ENCODE results near the gene SLC22A23.

SLC22A23 gene

DNA sequence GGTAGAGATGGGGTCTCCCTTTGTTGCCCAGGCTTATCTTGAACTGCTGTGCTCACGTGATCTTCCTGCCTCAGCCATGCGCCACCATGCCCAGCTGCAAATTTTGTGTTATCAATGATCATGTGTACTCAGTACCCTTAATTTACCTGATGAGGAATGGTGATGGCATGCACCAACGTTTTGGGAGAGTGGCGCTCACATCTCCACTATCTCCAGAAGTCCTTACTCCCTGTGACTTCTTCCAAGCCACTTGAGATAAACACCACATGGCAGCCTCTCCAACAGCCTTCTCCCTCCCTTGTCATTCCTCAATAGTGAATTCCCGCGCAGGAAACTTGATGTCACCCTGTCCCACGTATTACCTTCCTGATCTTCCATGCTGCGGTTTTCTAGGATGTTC, 140.0 kb downstream of the SLC22A23 start:
- DNase-seq (ENCODE audit: low spot score), result no peak

DNA sequence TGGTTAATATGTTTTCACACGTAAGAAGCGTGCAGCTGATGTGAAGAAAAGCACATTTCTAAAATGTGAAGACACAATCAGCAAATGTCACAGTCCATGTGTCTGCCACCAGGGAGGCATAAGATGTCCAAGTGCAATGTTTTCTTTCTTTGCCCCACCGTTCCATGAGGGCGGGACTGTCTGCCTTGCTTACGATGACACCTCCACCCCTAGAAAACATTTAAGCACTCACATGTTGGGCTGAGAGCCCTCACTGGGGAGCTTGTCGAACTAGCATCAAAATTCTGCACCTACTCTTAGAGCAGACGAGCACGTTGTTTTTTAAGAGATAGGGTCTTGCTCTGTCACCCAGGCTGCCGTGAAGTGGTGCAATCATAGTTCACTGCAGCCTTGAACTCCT, 140.5 kb downstream of the SLC22A23 start:
- DNase-seq (ENCODE audit: low spot score), result no peak

GRCh38 chr6:3315841-3316240, 141.0 kb downstream of the SLC22A23 start:
- no peak for DNase-seq (ENCODE audit: low spot score)

DNA sequence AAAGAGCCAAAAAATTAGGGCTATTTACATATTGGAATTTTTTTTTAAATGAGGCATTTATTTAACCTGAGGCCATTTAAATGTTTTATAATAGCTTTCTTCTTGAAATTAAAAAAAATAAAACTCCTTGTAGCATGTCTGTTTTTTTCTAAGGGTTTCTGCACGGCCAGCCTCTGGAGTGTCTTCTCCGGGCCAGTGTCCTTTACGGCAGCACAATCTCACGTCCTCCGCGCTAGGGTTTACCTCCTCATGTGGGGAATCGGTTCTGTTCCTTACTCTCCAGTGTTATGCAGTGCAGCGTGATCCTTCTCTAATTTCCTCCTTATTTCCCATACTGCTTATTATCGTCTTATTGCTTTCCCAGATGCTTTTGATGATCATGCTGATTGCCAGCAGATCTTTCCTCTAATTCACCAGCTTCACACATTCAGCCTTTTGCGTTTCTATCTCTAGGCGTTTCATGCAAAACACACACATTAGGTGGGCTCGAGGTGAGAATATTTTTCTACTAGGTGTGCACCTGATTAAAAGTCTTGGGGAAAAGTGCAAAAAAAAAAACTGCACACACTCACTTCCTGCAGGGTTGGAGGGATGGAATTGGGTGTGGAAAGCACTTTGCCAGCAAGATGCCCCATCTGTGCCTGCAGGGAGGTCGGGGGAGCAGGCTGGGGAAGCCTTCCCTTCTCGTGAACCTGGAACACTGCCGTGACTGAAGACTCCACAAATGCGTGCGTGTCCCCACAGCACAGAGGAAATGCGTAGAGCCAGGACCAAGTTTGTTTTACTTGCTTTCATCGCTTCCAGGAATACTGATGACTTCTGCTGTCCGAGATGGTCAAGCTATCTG, 142.0 kb downstream of the SLC22A23 start:
- DNase-seq (ENCODE audit: low spot score), result no peak

DNA sequence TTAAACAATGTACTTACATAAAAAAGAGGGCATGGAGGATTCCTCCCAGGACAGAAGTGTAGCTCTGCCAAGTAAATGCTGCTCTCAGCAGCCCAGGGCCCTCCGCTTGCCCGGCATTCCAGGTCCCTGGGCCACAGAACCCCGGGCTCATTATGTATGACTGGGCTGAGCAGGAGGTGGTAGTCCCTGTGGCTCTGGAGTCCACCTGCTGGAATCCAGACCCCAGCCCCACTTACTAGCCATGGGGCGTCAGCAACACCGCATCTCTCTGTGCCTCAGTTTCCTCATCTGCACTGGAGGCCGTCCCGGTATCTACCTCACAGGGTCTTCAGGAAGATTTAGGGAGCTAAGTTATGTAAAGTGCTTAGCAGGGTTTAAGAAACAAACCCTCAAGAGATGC, 142.7 kb downstream of the SLC22A23 start:
- no peak for DNase-seq (ENCODE audit: low spot score)

GRCh38 chr6:3312604-3313231, 144.1 kb downstream of the SLC22A23 start:
- DNase-seq (ENCODE audit: low spot score), result no peak

- DNase-seq (ENCODE audit: low spot score), result no peak
Measured at GRCh38 chr6:3311826-3312225, 145.0 kb downstream of the SLC22A23 start.

DNA sequence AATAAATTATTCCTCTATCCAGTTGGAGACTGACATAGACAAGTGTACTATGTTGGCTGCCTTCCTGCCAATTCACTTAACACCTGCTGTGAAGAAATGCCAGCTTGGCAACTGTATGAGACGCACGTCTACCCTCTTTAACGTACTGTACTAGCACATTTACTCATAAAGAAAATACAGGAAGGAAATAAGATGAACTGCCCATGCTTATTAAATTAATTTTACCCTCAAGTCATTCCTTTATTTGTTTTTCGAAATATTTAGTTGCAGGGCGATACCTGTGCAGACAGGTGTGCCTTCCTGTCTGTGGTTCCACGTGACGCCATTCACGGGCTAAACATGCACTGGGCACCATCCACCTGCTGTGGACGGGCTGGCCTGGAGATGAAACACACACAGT, 146.1 kb downstream of the SLC22A23 start:
- no peak for DNase-seq (ENCODE audit: low spot score)

GRCh38 chr6:3310051-3310448, 146.8 kb downstream of the SLC22A23 start:
- DNase-seq (ENCODE audit: low spot score), result no peak

GRCh38 chr6:3309391-3310050, 147.3 kb downstream of the SLC22A23 start:
- no peak for DNase-seq (ENCODE audit: low spot score)

GRCh38 chr6:3308106-3308505, 148.7 kb downstream of the SLC22A23 start:
- DNase-seq (ENCODE audit: low spot score), result no peak

- no peak for DNase-seq (ENCODE audit: low spot score)
Measured at GRCh38 chr6:3307436-3307835, 149.4 kb downstream of the SLC22A23 start.

GRCh38 chr6:3306848-3307247, 150.0 kb downstream of the SLC22A23 start:
- DNase-seq (ENCODE audit: low spot score), result no peak

DNA sequence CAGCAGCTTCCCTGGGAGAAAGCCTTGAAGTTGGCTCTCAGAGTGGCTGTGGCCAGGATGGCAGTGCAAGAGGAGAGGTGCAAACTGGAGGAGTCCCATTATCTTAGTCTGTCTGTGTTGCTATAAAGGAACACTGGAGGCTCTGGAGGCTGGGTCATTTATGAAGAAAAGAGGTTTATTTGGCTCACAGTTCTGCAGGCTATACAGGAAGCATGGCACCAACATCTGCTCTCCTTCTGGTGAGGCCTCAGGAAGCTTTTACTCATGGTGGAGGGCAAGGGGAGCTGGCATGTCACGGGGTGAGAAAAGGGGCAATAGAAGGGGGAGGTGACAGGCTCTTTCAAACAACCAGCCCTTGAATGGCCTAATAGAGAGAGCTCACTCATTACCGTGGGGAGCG, 151.0 kb downstream of the SLC22A23 start:
- no peak for DNase-seq (ENCODE audit: low spot score)

DNA sequence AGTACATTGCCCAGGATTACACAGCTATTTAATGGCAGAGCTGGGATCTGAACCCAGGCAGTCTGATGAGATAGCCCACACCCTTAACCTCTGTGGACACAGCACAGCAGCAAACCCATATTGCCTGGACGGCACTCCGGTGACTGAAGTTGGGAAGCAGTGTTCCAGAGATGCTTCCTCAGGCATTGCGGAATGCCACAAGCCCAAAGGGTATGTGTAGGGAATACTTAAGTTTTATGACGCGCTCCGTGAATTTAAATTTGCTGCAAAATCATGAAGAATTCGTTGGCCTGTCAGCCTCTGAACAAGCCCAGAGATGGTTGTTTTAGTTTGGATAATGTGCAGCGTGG, 151.7 kb downstream of the SLC22A23 start:
- DNase-seq (ENCODE audit: low spot score), result no peak

GRCh38 chr6:3304500-3305215, 152.2 kb downstream of the SLC22A23 start:
- no peak for DNase-seq (ENCODE audit: low spot score)

- DNase-seq (ENCODE audit: low spot score), result no peak
Measured at GRCh38 chr6:3303795-3304411, 152.9 kb downstream of the SLC22A23 start.

DNA sequence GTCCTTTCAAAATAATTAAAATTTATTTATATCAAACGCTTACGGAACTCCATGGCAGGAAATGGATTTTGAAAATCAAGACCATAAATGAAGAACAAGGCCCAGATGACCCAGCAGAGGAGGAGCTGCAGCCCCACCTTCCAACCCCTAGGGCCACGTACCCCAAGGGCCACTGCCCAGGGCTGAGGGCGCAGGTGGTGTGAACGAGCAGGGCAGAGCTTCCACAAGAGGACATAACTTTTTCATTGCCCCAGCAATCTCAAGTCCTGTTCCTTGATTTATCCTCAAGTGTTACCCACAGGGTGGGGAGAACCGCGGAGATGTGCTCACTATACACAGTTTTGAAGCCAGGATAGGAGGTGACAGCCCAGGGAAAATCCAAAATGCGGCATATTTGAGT, 155.3 kb downstream of the SLC22A23 start:
- no peak for DNase-seq (ENCODE audit: low spot score)

DNA sequence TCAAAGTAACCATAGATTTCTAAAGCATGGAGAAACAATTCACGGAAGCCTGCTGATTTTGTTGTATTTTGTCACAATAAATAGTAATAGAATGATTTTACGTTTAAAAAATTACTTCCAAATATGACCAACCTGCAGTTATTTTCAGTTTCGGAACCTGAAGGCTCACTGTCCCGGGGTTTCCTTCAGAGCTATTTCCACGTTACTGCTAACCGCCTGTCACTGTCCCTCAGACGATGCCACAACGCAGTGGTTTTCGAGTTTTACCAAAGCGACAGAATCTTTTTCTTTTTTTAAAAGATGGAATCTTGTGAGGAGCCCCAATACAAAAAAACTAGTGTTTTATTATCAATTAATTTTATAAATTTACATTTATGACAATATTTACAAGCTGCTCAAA, 157.6 kb downstream of the SLC22A23 start:
- no peak for DNase-seq (ENCODE audit: low spot score)

DNA sequence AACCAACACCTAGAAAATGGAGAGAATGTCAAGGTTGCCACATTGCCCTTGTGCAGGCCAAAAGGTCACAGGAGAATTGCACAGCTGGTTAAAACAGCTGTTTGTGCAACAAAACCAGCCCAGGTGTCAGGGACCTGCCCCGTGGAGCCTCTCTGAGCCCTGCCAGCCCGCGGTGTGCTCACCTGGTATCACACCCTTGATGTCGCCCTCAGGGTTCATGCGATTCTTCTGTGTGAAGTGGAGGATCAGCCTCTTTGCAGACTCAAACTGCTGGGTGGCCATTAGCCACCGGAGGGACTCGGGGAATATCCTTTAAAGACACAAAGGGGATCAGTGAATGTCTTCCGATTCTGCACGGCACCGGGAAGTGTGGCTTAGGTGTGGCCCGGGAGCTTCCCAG, 158.9 kb downstream of the SLC22A23 start:
- DNase-seq (ENCODE audit: low spot score), result no peak

DNA sequence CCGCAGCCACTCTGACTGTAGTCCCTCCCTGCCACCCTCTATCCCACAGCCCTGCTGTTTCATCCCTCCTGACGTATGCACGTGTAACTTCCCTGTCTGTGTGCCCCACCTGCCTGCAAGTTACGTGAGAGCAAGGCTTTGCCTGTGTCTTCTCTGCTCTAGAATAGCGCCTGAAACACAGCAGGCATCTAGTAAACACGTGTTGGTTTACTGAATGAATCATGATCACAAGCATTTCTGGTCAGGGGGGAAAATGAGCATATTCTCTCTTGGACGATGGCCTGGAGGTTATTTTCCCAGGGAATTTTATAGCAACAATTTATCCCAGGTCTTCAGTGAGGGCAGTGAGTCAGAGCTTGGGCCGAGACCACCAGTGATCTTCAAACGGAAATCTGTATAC, 159.8 kb downstream of the SLC22A23 start:
- no peak for DNase-seq (ENCODE audit: low spot score)

- no peak for DNase-seq (ENCODE audit: low spot score)
Measured at GRCh38 chr6:3296537-3296936, 160.3 kb downstream of the SLC22A23 start.
